Stimulated activated CD8-positive, alpha-beta memory T cell treated with anti-CD3 and anti-CD28 coated beads, Interleukin-15, amount 100 ng/mL, for 24 hours (primary cell): ENCODE results near the gene CRIM1.

Experiments used
- DNase-seq: peaks from one replicate; pipeline ENCODE4 v3.0.0-alpha.2; 2020; ENCODE audit warnings: low read depth

Gene CRIM1

GRCh38 chr2:36373149-36373926, 17.8 kb downstream of the CRIM1 start:
- DNase-seq, result no peak

- no peak for DNase-seq
Measured at GRCh38 chr2:36374585-36374984, 19.0 kb downstream of the CRIM1 start.

GRCh38 chr2:36376319-36376765, 20.8 kb downstream of the CRIM1 start:
- no peak for DNase-seq

- no peak for DNase-seq
Measured at GRCh38 chr2:36376992-36377738, 21.6 kb downstream of the CRIM1 start.

- no peak for DNase-seq
Measured at GRCh38 chr2:36379710-36380448, 24.3 kb downstream of the CRIM1 start.

GRCh38 chr2:36380624-36381481, 25.3 kb downstream of the CRIM1 start:
- no peak for DNase-seq

GRCh38 chr2:36381993-36382392, 26.4 kb downstream of the CRIM1 start:
- DNase-seq, result no peak

- no peak for DNase-seq
Measured at GRCh38 chr2:36382472-36382871, 26.9 kb downstream of the CRIM1 start.

- no peak for DNase-seq
Measured at GRCh38 chr2:36383726-36384125, 28.1 kb downstream of the CRIM1 start.

GRCh38 chr2:36384454-36384853, 28.9 kb downstream of the CRIM1 start:
- no peak for DNase-seq

GRCh38 chr2:36385603-36386002, 30.0 kb downstream of the CRIM1 start:
- DNase-seq, result no peak

- DNase-seq, result no peak
Measured at GRCh38 chr2:36387258-36387916, 31.8 kb downstream of the CRIM1 start.

- DNase-seq, result no peak
Measured at GRCh38 chr2:36388472-36388871, 32.9 kb downstream of the CRIM1 start.

- no peak for DNase-seq
Measured at GRCh38 chr2:36389091-36389564, 33.5 kb downstream of the CRIM1 start.

- DNase-seq, result no peak
Measured at GRCh38 chr2:36389577-36389976, 34.0 kb downstream of the CRIM1 start.

- DNase-seq, result no peak
Measured at GRCh38 chr2:36392571-36393255, 37.1 kb downstream of the CRIM1 start.

- no peak for DNase-seq
Measured at GRCh38 chr2:36393738-36394256, 38.2 kb downstream of the CRIM1 start.

- DNase-seq, result no peak
Measured at GRCh38 chr2:36394804-36395203, 39.2 kb downstream of the CRIM1 start.

GRCh38 chr2:36395866-36396265, 40.3 kb downstream of the CRIM1 start:
- DNase-seq, result no peak

GRCh38 chr2:36396878-36397539, 41.4 kb downstream of the CRIM1 start:
- no peak for DNase-seq
